Activated naive CD4-positive, alpha-beta T cell treated with anti-CD3 and anti-CD28 coated beads, Interleukin-2, amount 50 U/mL, for 72 hours (primary cell): ENCODE measurements around the gene BRD9. TPM values are rescaled to one million over a fixed set of nuclear protein-coding genes. Genes with fewer than 3 reads are reported as not detected.
"Not testable (repeated sequence)": the region's sequence is repeated elsewhere in the genome, so short reads cannot be mapped to it uniquely, and the experiment has no call there.

Experiments
- ATAC-seq, 2 donors: fragments of 150-1000 bp; cut with Tn5 transposase; 2 replicates each; pipeline ENCODE4 v1.10.0; 2021; ENCODE audit warnings: mild to moderate bottlenecking in 2 of 2, moderate library complexity in 2 of 2
- DNase-seq, 2 donors: peaks; one replicate each; pipeline ENCODE4 v3.0.0; 2021 to 2022; ENCODE audit warnings: low spot score in 2 of 2
- H3K27ac Mint-ChIP-seq, 2 donors: one replicate each; pipeline ENCODE4 v1.8.0; 2022; ENCODE audit warnings: mild to moderate bottlenecking in 2 of 2, mixed read lengths in 2 of 2
- H3K36me3 Mint-ChIP-seq, 2 donors: one replicate each; pipeline ENCODE4 v1.8.0; 2022; ENCODE audit warnings: mixed read lengths in 2 of 2
- H3K9me3 Mint-ChIP-seq, 2 donors: one replicate each; pipeline ENCODE4 v1.8.0; 2022; ENCODE audit warnings: mixed read lengths in 2 of 2
- total RNA-seq, 2 donors: library from RNA; stranded (reverse); gene quantifications; one replicate each; pipeline ENCODE4 v1.2.3, GENCODE V29; 2022

BRD9 gene
- total RNA-seq = 10 to 100 TPM; 60.4 to 61.7 TPM

DNA sequence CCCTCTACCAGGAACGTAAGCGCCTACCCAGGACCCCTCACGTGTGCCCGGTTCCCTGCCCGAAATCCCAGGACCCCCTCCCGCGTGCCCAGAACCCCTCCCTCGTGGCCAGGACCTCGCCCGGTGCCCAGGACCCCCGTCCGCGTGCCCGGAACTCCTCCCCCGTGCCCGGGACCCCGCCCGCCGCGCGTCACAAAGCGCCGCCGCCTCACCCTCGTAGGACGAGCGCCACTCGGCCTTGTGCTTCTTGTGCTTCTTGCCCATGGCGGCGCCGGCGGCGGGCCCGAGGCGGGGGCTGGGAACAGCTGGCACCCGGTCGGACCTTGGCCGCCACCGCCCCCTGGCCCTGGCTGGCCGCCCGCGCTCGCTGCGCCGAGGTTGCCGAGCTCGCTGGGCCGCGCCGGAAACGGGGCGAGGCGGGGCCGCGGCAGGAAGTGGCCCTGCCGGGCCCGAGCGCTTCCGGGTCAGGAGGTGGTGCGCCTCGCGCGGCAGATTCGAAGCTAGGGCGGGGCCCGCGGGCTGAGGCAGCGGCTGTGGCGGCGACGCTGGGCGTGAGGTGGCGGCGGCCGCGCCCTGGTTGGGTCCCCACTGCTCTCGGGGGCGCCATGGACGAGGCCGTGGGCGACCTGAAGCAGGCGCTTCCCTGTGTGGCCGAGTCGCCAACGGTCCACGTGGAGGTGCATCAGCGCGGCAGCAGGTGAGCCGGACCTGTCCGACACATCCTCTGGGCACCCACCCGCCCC lies at the start of gene BRD9, which contains the start of gene TRIP13:
Gene BRD9 (minus strand): TSS at position 408 of the 743 bp plus-strand sequence. CDS start 144 bp downstream, at position 264.
Gene TRIP13 (plus strand): TSS at position 491 of the 743 bp plus-strand sequence. CDS start 115 bp downstream, at position 606.
- H3K36me3 Mint-ChIP-seq = peaks cover 30 to 42% of the 10 kb centered on the region in 2 donors

DNA sequence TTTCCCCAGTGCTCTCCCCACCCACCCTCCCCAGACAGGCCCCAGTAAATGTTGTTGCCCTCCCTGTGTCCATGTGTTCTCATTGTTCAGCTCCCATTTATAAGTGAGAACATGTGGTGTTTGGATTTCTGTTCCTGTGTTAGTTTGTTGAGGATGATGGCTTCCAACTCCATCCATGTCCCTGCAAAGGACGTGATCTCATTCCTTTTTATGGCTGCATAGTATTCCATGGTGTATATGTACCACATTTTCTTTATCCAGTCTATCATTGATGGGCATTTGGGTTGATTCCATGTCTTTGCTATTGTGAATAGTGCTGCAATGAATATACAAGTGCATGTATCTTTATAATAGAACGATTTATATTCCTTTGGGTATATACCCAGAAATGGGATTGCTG lies 48.1 kb upstream of the BRD9 start:
- DNase-seq, H3K36me3 Mint-ChIP-seq, ATAC-seq, H3K27ac Mint-ChIP-seq, H3K9me3 Mint-ChIP-seq: not testable (repeated sequence)

More for the DNA sequence above, at the start of gene BRD9, which contains the start of gene TRIP13:
- ATAC-seq (peak; percentile 99), DNase-seq (peak; percentile 87 to 91)
- H3K9me3 Mint-ChIP-seq = no peaks in the 10 kb centered on the region
- peak within 1 kb of the TSS; percentile 84 for H3K27ac Mint-ChIP-seq

DNA sequence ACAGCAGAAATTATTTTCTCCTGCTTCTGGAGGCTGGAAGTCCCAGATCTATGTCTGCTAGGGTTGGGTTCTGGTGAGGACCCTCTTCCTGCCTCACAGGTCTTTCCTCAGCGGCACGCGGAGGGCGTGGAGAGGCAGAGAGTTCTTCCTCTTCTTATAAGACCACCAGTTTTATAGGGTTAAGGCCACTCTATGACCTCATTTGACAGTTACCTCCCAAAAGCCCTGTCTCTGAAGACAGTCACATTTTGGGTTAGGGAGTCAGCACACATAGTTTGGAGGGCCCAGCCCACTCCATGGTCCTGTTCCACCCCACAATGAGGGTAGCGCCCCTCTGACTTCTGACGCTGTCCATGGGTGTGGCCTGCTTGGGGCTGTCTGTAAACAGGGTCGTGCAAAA lies 46.8 kb upstream of the BRD9 start:
- no peak for DNase-seq
- no peak overlapping the region for H3K27ac Mint-ChIP-seq
- no peaks in the 10 kb centered on the region for H3K9me3 Mint-ChIP-seq
- ATAC-seq = no peak
- no peaks in the 10 kb centered on the region for H3K36me3 Mint-ChIP-seq

DNA sequence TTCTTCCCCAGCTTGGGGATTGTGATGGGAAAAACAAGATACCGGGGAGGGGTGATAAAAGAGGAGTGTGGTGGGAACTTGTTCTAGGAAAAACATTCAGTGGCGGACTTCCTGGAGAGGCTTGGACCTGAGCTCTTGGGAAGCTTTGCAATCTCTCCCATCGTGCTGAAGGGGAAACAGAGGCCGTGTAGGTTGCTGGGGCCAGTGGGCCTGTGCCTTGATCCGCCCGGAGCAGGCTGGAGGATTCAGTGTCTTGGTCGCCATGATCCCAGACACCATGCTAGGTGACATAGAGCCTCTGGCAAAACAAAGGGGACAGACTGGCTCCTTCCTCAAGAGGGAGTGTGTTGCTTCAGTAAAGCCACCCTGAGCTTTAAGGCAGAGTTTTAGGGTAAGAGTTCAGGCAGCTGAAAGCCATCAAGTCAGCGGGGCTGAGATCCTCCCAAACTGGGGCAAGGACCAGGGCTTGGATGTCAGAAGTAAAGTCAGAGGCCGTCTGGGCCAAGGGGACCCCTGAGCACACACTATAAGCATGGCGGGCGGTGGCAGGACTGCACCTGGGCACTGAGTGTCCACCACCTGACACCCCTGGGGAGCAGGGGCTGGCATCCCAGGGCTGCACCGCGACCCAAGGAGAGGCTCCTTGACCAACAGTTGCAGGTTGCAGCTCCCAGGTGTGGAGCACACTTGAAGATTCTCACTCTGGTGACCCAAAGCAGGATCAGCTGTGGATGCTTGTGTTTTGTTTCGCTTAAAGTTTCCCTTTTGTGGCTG lies 44.7 kb upstream of the BRD9 start:
- Mint-ChIP-seq H3K27ac (peak overlapping the region in 1 of 2 donors; percentile 67), H3K9me3 (no peaks in the 10 kb centered on the region), H3K36me3 (no peaks in the 10 kb centered on the region)
- ATAC-seq (no peak), DNase-seq (peak in 1 of 2 donors; percentile 44)

DNA sequence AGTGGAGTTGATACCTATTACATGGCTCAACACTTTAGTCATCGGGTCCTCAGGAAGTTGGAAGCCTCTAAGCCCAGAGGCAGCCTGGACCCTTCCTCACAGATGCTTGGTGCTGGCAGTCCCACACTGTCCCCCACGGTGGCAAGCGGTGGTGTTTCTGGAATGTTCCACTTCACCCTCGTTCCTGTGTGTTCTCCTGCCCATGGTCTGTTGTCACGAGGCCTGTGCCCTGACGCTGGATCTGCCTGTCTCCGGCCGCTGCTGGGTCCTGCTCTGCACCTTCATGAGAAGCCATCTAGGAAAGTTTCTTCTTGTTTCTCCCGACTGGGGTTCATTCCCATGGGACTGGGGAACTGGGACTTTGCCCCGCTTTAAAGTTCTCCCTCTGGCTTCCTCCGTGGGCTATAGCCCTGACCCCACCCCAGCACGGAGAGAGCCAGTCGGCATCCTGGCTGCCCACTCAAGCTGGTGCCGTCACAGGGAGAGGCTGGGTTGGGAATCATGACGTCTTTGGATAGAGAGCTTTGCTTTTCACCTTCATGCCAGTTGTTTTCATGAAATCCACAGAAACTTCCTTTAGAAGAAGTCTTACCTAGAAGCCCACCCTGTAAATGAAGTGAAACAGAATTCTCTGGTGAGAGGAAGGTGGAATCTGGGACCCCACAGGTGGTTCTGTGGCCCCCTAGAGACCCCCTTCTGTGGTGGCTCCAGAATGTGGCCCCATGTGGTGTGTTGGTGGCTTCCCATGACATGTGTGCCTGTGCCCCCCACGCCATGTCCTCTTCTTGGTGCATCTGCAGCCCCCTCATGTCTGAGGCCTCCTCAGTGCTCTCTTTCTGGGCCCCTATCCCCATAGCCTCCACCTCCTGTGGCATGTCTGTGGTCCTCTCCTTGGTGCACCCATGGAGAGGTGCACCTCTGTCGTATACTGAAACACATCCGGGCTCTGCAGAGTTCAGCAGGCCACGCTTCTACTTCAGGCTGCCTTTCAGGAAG lies 43.8 kb upstream of the BRD9 start:
- Mint-ChIP-seq H3K27ac (peak overlapping the region; percentile 12 to 67), H3K9me3 (no peaks in the 10 kb centered on the region), H3K36me3 (no peaks in the 10 kb centered on the region)
- no peak for ATAC-seq
- no peak for DNase-seq

- ATAC-seq (peak; percentile 17 to 37), DNase-seq (peak in 1 of 2 donors; percentile 41)
- Mint-ChIP-seq H3K27ac (peak overlapping the region in 1 of 2 donors; percentile 12), H3K36me3 (no peaks in the 10 kb centered on the region), H3K9me3 (no peaks in the 10 kb centered on the region)
Observed at GRCh38 chr5:935510-936084, 43.0 kb upstream of the BRD9 start.

- H3K27ac Mint-ChIP-seq, H3K36me3 Mint-ChIP-seq, H3K9me3 Mint-ChIP-seq, ATAC-seq, DNase-seq: not testable (repeated sequence)
Observed at GRCh38 chr5:934381-934967, 41.9 kb upstream of the BRD9 start.

DNA sequence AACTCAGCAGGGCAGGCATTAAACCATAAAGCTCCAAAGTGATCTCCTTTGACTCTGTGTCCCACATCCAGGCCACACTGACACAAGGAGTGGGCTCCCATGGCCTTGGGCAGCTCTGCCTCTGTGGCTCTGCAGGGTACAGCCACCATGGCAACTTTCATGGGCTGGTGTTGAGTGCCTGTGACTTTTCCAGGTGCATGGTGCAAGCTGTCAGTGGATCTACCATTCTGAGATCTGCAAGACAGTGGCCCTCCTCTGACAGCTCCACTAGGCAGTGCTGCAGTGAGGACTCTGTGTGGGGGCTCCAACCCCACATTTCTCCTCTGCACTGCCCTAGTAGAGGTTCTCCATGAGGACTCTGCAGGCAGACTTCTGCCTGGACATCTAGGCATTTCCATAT lies 41.4 kb upstream of the BRD9 start:
- H3K27ac Mint-ChIP-seq = peak overlapping the region in 1 of 2 donors; percentile 77
- peak in 1 of 2 donors; percentile 53 for DNase-seq
- ATAC-seq, H3K9me3 Mint-ChIP-seq, H3K36me3 Mint-ChIP-seq: not testable (repeated sequence)

DNA sequence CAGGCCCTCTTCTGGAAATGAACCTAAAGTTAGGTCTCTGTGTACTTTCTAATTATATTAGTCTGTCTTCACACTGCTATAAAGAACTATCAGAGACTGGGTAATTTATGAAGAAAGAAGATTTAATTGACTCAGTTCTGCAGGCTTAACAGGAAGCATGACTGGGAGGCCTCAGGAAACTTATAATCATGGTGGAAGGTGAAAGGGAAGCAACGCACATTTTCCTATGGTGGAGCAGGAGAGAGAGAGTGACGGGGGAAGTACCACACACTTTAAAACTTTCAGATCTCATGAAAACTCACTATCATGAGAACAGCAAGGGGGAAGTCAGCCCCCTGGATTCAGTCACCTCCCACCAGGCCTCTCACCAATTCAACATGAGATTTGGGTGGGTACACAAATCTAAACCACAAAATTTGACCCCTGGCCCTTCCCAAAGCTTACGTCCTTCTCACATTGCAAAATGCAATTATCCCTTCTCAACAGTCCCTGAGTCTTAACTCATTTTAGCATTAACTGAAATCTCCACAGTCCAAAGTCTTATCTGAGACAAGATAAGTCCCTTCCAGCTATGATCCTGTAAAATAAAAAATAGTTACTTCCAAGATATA lies 40.8 kb upstream of the BRD9 start:
- DNase-seq (peak in 1 of 2 donors; percentile 33), ATAC-seq (peak; percentile 44 to 73)
- H3K9me3 Mint-ChIP-seq = no peaks in the 10 kb centered on the region
- H3K36me3 Mint-ChIP-seq = no peaks in the 10 kb centered on the region
- peak overlapping the region in 1 of 2 donors; percentile 77 for H3K27ac Mint-ChIP-seq

GRCh38 chr5:932628-933250 lies 40.1 kb upstream of the BRD9 start:
- Mint-ChIP-seq H3K9me3 (no peaks in the 10 kb centered on the region), H3K36me3 (no peaks in the 10 kb centered on the region), H3K27ac (peak overlapping the region in 1 of 2 donors; percentile 77)
- DNase-seq (peak in 1 of 2 donors; percentile 56), ATAC-seq (peak in 1 of 2 donors; percentile 83)

DNA sequence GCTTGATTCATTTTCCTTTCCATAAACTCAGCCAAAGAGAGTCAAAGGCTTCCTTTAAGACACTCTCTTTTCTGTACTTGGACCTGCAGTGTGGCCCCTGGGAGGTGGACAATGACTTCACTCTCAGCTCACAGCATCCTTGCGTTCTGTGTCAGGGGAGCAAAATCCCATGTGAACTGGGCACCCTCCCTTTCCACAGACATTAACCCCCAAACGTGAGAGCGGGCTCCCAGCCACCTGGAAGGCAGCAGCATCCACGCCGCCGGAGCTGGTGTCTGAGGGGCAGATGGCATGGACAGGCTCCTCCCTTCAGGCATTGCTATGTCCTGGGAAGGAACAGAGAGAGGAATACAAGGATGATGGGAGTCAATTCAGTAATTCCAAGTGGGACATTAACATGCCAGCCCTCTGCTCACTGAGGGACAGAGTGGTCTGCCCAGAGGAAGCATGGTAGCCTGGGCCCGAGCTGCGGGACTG lies 39.6 kb upstream of the BRD9 start:
- H3K27ac Mint-ChIP-seq = peak overlapping the region in 1 of 2 donors; percentile 77
- DNase-seq = peak in 1 of 2 donors; percentile 38
- ATAC-seq = no peak
- H3K36me3 Mint-ChIP-seq = no peaks in the 10 kb centered on the region
- H3K9me3 Mint-ChIP-seq = no peaks in the 10 kb centered on the region

DNA sequence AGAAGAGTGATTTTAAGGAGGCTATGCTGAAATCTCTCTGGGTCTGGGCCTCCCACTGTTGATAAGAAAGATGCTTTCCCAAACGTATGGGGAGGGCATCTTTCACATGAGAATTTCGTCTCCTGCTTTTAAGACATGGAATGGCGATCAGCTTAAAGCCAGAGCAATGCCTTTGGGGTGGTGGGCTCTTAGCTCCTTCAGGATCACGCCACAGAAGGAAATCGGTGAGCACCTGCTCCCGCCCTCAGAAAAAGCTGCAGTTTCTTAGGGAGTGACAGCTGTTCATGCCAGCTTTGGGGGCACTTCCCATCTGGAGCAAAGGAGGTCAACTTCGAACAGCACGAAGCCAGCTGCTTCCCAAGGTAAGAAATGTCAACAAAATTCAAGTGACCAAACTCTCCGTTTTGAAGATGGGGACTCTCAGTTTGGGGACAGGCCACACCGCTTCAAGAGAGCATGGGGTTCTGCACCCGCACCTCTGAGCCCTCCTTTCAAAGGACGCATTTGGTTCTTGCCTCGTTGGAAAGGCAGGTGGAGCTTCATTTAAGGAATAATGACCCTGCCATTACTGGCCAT lies 39.1 kb upstream of the BRD9 start:
- peak in 1 of 2 donors; percentile 34 for DNase-seq
- ATAC-seq = no peak
- no peaks in the 10 kb centered on the region for H3K9me3 Mint-ChIP-seq
- H3K27ac Mint-ChIP-seq = no peak overlapping the region
- no peaks in the 10 kb centered on the region for H3K36me3 Mint-ChIP-seq

- H3K27ac Mint-ChIP-seq = no peak overlapping the region
- no peak for ATAC-seq
- peaks cover 4 to 6% of the 10 kb centered on the region in 2 donors for H3K36me3 Mint-ChIP-seq
- H3K9me3 Mint-ChIP-seq = no peaks in the 10 kb centered on the region
- peak in 1 of 2 donors; percentile 20 for DNase-seq
Observed at GRCh38 chr5:930866-931265, 38.3 kb upstream of the BRD9 start.

DNA sequence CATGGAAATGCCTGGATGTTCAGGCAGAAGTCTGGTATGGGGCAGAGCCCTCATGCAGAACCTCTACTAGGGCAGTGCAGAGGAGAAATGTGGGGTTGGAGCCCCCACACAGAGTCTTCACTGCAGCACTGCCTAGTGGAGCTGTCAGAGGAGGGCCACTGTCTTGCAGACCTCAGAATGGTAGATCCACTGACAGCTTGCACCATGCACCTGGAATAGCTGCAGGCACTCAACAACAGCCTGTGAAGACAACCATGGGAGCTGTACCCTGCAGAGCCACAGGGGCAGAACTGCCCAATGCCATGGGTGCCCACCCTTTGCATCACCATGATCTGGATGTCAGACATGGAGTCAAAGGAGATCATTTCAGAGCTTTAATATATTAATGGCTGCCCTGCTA lies 37.0 kb upstream of the BRD9 start:
- DNase-seq = peak in 1 of 2 donors; percentile 26
- Mint-ChIP-seq H3K9me3 (no peaks in the 10 kb centered on the region), H3K36me3 (peaks cover 4 to 6% of the 10 kb centered on the region in 2 donors), H3K27ac (no peak overlapping the region)
- ATAC-seq = no peak
